ENCODE data around the gene CCDC92B. TPM values are rescaled to one million over a fixed set of nuclear protein-coding genes. Genes with fewer than 3 reads are reported as not detected.

The CCDC92B gene
- not detected in 2 replicates for total RNA-seq

GRCh38 chr17:2749058-2749783, at the start of gene CCDC92B:
CCDC92B (minus strand) TSS chr17:2749652; CDS start chr17:2735145, 14,507 bp downstream.

GRCh38 chr17:2796164-2797125, 47.0 kb upstream of the CCDC92B start, which contains the start of gene RAP1GAP2:
RAP1GAP2 (plus strand) TSS chr17:2796438; CDS start chr17:2796528, 90 bp downstream.

GRCh38 chr17:2711608-2712299, 37.7 kb downstream of the CCDC92B start, which contains the start of gene CLUH:
CLUH (minus strand) TSS chr17:2711764; CDS start chr17:2711661, 103 bp downstream.

Small RNA genes lying within 50 kb of the gene (small RNA-seq; reads per million reads assigned to genes)
- gene MIR1253 (not detected), gene MIR6776 (not detected), gene RN7SL608P (not detected), gene hsa-mir-1253 (not detected)

Other genes with a start within 250 kb of the CCDC92B start
- gene METTL16, start 237.8 kb downstream of the CCDC92B start, total RNA-seq: 12.6 and 16.4 TPM in 2 replicates
- 97.8 and 129 TPM in 2 replicates for gene PAFAH1B1, start 156.0 kb downstream of the CCDC92B start, total RNA-seq
- 43.6 and 54.0 TPM in 2 replicates for gene CLUH, start 37.9 kb downstream of the CCDC92B start, total RNA-seq
- 2.1 and 2.9 TPM in 2 replicates for gene RAP1GAP2, start 46.8 kb upstream of the CCDC92B start, total RNA-seq